HG02798 (cell line): ENCODE measurements around the gene HOXC13.

Experiments
- ATAC-seq: cut with Tn5 transposase; IDR thresholded peaks from one replicate; pipeline ENCODE4 v1.9.1; 2021; ENCODE audit warnings: mild to moderate bottlenecking; ENCODE audit not compliant: unreplicated experiment, poor library complexity

The HOXC13 gene

GRCh38 chr12:53990311-53991076 lies 51.9 kb downstream of the HOXC13 start:
- no peak for ATAC-seq

GRCh38 chr12:53991077-53991460 lies 52.4 kb downstream of the HOXC13 start:
- ATAC-seq: no peak

- no peak for ATAC-seq
Observed at GRCh38 chr12:53992377-53992889, 53.8 kb downstream of the HOXC13 start.

- ATAC-seq: no peak
Observed at GRCh38 chr12:53993162-53994008, 54.8 kb downstream of the HOXC13 start.

DNA sequence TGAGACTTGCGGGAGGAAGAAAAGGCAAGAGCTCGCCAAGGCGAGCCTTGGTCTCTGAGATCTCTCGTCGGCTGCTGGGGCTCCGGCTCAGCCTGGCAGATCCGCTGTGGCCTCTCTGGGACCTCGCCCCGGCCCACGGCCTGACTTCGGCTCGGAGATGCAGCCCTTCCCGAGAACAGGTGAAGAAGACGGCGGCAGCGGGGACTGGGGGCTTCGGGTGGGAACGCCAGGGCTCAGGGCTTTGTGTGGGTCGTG lies 55.3 kb downstream of the HOXC13 start:
- no peak for ATAC-seq

- ATAC-seq: no peak
Observed at GRCh38 chr12:53994264-53995001, 55.8 kb downstream of the HOXC13 start.

DNA sequence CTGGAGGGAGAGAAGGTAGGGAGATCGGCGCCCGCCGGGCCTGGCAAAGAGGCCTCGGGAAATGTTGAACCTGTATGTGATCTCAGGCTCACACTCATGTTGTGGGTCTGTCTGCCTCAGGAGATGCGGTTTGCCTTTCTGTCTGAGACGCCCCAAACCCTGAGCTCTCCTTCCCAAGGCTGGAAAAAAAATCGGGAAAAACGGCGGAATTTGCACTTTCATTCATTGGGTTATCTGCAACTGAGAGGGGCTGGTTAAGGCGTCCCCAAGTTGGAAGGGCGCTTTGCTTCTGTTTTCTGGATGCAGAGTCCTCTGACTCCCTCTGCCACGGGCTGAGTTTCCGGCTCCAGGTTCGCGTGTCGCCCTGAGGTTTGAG lies 56.4 kb downstream of the HOXC13 start:
- no peak for ATAC-seq

- no peak for ATAC-seq
Observed at GRCh38 chr12:53995378-53996239, 57.0 kb downstream of the HOXC13 start.
